GM18505 (cell line): Measurements from ENCODE around the gene FNDC11.
"Not testable (repeated sequence)": the region's sequence is repeated elsewhere in the genome, so short reads cannot be mapped to it uniquely, and the experiment has no call there.

Source experiments
- ATAC-seq: cut with Tn5 transposase; IDR thresholded peaks from one replicate; pipeline ENCODE4 v1.9.1; 2021; ENCODE audit not compliant: unreplicated experiment
- POLR2A ChIP-seq: IDR thresholded peaks from 4 replicates; pipeline ENCODE4 v1.6.1; 2011; ENCODE audit warnings: borderline replicate concordance; ENCODE audit not compliant: insufficient read depth, insufficient read length; ENCODE audit errors: extremely low read depth

Gene FNDC11

DNA sequence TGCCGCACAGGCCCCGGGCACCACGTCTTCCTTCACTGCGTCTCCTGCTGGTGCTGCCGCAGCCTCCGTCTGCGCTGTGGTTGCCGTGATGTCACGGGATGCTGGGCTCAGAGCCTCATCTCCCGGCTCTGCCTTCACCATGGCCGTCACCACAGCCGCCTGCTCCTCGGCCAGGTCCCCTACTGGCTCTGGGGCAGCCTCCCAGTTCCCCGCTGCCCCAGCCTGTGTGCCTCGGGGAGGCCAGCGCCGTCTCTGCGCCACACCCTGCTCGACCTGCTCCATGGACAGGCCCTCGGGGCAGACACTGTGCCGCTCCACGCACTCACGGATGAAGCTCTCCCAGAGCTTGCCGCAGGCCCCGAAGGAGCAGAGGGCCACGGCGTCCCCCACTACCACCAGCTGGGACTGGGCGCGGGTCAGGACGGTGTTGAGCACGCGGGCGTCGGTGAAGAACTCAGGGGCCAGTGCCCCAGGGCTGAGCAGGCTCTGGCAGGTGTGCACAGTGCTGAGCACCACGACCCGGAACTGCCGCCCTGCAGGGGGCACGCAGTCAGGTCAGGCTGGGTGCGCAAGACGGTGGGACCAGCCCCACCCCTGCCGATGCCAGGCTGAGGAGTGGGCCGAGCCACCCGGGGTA is 11.9 kb downstream of the FNDC11 start:
- no peak for TF ChIP-seq POLR2A

DNA sequence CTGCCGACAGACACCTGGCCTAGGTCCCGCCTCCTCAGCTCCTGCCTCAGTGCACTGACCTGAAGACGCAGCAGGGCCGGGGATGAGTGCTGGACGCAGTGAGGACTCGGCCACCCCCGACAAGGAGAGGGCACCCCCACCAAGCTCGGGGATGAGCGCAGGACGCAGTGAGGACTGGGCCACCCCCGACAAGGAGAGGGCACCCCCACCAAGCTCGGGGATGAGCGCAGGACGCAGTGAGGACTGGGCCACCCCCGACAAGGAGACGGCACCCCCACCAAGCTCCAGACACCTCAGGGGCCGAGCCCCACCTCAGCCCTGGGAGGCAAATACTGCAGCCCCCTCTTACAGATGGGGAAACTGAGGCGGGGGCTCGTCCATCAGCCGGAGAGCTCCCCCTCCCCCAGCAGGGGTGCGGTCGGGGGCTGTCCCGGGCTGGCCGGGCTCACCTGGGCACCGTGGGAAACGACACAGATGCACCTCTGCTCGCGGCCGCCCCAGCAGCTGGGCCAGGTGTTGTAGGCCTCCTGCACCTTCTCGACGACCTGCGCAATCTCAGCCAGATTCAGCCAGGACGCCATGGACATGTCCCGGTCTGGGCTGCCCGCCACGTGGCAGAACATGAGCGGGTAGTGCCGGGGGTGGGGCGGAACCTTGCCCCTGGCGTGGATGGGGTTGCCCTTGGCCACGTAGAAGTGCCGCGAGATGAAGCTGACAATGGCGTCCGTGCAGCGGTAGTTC is 12.6 kb downstream of the FNDC11 start:
- ATAC-seq: no peak
- no peak for TF ChIP-seq POLR2A

More for the DNA sequence above, 11.9 kb downstream of the FNDC11 start:
- ATAC-seq: no peak

DNA sequence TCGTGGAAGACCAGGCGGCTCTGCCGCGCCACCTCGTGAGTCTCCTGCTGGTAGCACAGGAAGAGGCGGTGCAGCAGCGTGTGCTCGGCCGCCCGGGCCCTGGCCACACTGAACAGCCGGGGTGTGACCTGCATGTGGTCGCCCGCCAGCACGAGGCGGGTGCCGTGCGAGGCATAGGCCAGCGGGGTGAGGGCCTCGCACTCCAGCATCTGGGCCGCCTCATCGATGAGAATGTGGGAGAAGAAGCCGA is 13.1 kb downstream of the FNDC11 start:
- no peak for TF ChIP-seq POLR2A
- peak; percentile 12 for ATAC-seq

DNA sequence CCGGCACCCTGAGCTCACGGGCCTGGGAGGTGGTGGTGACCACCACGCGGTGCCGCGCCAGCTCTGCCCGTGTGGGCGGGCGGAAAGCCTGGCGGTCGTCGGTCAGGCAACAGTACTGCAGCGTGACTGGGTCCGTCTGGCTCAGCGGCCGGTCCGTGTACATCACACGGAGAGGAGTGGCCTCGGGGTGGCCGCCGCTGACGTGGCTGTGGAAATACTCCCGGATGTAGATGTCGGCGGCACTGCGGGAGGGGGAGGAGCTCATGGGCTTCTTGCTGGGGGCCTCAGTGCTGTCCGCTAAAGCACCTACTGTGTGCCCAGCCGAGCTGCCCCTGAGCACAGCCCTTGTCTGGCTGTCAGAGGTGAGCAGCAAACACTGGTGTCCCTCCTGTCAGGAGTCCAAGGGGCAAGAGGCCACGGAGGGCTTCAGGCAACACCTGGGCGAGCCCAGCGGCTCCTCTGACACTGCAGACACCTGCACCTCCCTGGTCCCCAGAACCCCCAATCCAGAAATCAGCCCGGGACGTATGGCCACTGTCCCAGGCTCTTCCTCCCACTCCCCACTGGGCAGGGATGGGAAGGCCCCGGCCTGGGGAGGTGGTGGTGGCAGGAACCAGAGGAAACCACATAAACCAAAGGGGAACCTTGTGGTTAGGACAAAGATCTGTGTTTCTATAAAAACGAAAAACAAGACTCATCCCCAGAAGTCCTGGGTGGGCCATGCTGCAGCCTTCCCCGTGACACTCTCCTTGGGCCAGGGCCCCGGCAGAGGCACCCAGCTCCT is 13.6 kb downstream of the FNDC11 start:
- peak; percentile 8 for TF ChIP-seq POLR2A
- peak; percentile 42 for ATAC-seq

DNA sequence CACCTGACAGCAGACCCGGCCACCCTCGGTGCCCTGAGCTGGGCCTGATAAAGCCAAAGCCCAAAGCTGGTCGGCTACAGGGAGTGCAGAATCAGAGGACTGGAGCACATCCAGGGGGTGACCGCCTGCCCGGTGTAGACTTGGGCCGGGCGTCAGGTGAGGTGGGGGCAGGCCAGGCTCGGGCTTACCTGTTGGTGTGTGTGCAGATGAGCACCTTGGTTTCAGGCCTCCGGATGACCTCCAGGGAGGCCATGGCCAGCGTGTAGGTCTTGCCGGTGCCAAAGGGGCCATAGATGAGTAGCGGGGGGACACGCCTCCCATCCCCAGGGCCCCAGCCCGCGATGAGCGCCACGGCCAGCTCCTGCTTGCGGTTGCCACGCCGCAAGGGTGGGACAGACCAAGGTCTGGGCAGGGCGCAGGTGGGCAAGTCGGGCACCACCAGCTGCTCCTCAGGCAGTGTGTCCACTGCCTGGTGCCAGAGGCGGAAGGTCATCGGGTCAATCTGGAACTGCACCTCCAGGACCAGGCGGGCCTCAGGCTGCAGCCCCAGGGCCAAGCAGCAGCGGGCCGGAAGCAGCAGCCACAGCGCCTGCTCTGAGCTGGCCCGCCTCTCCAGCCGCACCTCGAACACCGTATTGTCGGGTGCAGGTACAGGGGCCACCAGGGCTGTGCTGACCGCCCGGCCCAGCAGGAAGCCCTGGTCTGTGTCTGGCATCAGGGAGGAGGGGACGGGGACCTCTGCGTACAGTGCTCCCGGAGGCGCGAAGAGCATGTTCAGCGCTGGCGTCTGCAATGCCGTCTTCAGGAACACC is 14.4 kb downstream of the FNDC11 start:
- ATAC-seq: peak; percentile 33

DNA sequence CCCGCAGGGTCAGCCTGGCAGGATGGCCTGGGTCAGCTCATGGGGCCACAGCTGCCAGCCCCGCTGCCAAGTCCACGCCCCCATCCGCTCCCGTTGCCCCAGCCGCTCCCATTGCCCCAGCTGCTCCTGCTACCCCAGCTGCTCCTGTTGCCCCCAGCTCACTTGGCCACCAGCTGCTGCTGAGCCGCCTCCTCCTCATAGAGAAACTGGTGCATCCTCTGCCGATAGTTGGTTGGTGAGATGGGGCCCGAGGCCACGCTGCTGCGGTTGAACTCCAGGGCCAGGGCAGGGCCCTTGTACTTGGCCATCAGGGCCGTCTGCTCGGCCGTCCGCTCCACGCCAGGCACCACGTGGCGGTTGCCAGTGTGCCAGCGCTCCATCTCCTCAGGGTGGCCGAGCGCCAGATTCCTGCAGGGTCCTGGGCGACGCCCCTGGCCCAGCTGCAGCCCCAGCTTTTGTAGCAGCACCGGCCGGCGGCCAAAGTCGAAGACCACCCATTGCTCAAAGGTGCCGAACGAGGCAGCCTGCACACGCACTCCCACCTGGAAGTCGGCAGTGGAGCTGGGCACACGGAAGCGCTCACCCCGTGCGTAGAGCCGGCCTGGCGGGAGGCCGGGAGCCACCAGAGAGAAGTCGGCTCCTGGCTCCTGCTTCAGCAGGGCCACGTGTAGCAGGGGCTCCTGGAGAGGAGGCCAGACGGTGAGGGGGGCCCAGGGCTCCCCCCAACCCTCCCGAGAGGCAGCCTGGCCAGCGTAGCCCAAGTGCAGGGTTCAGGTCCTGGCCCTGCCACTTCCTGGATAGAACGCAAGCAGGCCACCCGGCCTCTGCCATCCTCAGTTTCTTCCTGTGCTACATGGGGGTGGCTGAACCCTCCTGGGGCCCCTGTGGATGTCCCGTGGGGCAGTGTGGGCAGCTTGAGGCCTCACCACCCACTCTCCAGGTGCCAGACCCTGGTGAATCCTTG is 15.3 kb downstream of the FNDC11 start:
- ATAC-seq: no peak
- peak; percentile 30 for TF ChIP-seq POLR2A

More for the DNA sequence above, 14.4 kb downstream of the FNDC11 start:
- TF ChIP-seq POLR2A: peak; percentile 34

DNA sequence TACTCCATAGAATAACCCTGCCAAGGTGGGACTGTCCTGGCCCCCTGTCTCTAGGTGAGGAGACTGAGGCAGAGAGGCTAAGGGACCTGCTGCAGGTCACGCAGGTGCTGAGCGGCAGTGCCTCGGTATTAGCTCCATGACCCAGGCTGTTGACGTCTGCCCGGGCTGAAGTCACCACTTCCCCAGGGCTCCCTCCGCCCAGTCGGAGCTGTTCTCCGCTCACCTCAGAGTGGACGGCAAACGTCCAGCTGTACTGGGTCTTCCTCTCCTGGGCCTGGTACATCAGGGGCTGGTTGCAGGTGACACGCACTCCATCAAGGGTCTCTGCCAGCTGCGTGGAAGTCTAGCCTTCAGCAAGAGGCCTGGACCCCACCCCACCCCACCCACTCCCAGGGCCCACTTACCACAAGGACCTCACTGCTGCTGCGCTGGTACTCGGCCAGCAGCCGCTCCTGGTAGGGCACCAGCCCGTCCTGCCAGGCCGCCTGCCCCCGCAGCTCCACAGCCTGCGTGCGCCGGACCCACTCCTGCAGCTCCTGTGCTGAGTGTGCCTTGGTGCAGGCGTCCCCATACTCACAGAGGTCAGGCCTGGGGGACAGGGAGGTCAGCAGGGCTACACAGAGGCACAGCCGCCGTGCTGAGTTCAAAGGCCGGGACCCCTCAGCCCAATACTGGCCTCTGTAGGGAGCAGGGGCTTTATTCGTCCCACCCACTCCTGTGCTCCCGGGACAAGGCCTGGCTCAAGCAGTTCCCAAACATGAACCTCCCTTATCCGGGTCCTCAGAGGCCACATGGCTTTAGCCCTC is 16.5 kb downstream of the FNDC11 start:
- ATAC-seq: no peak
- TF ChIP-seq POLR2A: no peak

DNA sequence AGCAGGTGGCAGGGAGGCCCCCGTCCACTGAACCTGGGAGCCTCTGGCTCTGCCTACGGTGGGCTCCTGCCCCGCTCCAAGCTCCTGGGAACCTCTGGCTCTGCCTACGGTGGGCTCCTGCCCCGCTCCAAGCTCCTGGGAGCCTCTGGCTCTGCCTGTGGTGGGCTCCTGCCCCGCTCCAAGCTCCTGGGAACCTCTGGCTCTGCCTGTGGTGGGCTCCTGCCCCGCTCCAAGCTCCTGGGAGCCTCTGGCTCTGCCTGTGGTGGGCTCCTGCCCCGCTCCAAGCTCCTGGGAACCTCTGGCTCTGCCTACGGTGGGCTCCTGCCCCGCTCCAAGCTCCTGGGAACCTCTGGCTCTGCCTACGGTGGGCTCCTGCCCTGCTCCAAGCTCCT is 17.1 kb downstream of the FNDC11 start:
- ATAC-seq: not testable (repeated sequence)

DNA sequence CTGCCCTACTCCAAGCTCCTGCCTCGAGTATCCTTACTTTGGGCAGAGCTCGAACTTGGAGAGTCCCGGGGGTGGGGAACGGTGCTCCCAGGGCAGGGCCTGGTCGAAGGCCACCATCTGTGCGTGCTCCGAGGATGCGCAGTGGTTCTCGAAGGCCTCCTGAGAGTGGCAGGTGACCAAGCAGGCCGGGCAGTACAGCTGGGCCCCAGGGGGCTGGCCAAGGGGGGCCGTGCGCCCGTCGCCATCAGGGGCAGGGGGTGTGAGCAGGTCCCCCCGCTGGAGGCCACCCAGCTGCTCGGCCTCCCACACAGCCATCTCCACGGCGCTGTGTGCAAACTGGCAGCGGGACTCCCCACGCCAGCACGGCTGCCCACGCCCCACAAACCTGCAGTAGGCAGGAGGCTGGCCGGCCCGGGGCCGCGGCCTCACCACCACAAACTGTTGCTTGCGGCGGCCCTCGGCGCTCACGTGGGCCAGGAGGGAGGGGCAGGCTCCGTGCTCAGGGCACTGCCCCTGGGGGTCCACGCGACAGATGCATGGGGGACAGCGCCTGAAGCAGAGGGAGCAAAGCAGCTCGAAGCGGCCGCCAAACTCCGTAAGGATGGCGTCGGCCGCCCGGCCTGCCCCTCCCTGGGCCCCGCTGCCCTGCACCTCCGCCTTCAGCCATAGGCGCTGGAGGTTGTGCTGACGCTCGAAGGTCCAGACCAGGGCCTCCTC is 18.3 kb downstream of the FNDC11 start:
- ATAC-seq: no peak
- no peak for TF ChIP-seq POLR2A

DNA sequence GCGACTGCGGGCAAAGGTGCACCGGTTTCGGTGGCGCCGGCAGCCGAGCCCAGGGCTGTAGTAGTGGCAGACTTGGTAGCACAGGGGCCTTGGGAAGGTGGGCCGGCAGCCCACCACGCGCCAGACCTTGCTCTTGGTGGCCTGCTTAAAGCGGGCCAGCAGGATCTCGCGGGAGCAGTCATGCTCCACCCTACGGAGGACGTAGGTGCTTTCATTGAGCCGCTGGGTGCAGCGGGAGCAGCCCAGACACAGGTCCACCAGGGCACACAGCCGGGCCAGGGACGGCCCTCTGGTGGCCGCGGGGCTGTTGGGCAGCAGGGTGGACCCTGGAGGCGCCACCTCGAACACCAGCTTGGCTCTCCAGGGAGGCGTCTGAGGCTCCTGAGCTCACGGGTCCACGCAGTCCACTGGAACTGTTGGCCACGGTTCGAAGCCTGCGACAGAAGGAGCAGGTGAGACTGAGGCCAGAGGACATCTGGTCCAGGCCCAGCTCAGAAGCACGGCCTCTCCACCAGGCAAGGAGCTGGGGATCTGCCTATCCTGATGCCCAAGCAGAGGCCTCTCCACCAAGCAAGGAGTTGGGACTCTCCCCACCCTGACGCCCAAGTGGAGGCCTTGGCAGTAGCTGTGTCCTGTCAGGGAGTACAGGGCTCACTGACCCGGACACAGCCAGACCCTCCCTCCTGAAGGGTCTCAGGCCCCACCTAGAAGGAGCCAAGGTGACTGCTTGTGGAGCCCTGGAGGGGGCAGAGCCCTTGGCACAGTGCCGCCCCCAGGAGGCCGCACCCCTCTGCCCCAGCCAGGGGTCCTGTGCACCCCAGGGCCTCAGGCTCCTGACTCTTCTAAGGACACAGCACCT is 19.1 kb downstream of the FNDC11 start:
- no peak for ATAC-seq
- no peak for TF ChIP-seq POLR2A

DNA sequence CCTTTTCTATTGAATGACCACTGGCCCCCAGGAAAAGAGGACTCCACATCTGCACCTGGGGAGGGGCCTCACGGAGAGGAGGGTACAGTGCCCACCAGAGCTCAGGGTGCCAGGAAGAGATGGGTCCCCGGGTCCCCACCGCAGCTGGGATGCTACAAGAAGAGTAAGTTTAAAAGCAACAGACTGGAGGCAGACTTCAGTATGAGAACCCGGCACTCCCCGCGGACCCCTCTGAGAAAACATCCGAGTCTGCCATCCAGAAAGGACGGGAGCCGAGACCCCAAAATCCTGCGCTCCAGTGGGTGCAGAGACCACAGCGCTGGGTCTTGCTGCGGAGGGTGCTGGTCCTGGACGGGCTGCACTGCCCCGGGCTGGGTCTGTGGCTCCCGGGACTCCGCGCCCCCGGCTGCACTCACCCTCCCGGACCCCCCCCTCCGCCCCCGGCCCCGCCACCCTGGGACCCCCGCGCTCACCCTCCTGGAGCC is 19.7 kb downstream of the FNDC11 start:
- no peak for TF ChIP-seq POLR2A
- ATAC-seq: no peak
